GM12872 (cell line): Measurements from ENCODE around the gene GALNT15.

Experiments used
- CTCF ChIP-seq: IDR thresholded peaks from 3 replicates; pipeline ENCODE4 v1.5.1; 2011; ENCODE audit warnings: low read depth, mild to moderate bottlenecking, low read length, moderate library complexity; ENCODE audit not compliant: insufficient read depth

GALNT15 gene

GRCh38 chr3:16264174-16264707 is 89.8 kb downstream of the GALNT15 start:
- TF ChIP-seq CTCF: no peak

GRCh38 chr3:16264708-16265454 is 90.4 kb downstream of the GALNT15 start, which contains the start of the genes DPH3 and OXNAD1:
Gene DPH3, minus strand, starts transcription at chr3:16264943. Its CDS starts 67 bp downstream, at chr3:16264876.
Gene OXNAD1, plus strand, starts transcription at chr3:16265212. Its CDS starts 5,741 bp downstream, at chr3:16270953.
- TF ChIP-seq CTCF: 0 out of 3 replicates have a peak, but pooled peaks have one; percentile 7

GRCh38 chr3:16265455-16265786 is 90.9 kb downstream of the GALNT15 start:
- no peak for TF ChIP-seq CTCF

- TF ChIP-seq CTCF: no peak
These were observed 92.2 kb downstream of the GALNT15 start for GRCh38 chr3:16266714-16267113.

- TF ChIP-seq CTCF: no peak
These were observed 96.4 kb downstream of the GALNT15 start for GRCh38 chr3:16270855-16271254.

- TF ChIP-seq CTCF: no peak
These were observed 98.1 kb downstream of the GALNT15 start for GRCh38 chr3:16272588-16272987.

GRCh38 chr3:16273867-16274266 is 99.4 kb downstream of the GALNT15 start:
- no peak for TF ChIP-seq CTCF
